ENCODE data around the gene PNMT.

PNMT gene

GRCh38 chr17:39658346-39658745 is 9.9 kb upstream of the PNMT start:
- DNase-seq, result no peak

GRCh38 chr17:39658760-39659159 is 9.5 kb upstream of the PNMT start:
- no peak for DNase-seq

GRCh38 chr17:39659279-39660010 is 8.8 kb upstream of the PNMT start:
- no peak for DNase-seq

DNA sequence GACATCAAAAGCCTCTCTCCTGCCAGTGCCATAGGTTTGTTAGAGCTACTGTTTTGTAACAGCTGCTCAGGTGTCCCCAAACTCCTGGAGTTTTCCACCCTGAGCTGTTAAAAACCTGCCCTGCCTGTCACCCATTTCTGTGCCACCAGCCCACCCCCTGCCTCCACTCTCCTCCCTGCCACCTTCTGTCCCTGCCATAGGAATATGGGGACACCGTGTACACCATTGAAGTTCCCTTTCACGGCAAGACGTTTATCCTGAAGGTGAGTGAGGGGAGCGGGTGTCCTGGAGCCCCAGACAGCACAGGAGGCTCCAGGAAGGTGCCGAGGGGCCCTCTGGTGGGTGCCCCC is 8.3 kb upstream of the PNMT start:
- no peak for DNase-seq

DNA sequence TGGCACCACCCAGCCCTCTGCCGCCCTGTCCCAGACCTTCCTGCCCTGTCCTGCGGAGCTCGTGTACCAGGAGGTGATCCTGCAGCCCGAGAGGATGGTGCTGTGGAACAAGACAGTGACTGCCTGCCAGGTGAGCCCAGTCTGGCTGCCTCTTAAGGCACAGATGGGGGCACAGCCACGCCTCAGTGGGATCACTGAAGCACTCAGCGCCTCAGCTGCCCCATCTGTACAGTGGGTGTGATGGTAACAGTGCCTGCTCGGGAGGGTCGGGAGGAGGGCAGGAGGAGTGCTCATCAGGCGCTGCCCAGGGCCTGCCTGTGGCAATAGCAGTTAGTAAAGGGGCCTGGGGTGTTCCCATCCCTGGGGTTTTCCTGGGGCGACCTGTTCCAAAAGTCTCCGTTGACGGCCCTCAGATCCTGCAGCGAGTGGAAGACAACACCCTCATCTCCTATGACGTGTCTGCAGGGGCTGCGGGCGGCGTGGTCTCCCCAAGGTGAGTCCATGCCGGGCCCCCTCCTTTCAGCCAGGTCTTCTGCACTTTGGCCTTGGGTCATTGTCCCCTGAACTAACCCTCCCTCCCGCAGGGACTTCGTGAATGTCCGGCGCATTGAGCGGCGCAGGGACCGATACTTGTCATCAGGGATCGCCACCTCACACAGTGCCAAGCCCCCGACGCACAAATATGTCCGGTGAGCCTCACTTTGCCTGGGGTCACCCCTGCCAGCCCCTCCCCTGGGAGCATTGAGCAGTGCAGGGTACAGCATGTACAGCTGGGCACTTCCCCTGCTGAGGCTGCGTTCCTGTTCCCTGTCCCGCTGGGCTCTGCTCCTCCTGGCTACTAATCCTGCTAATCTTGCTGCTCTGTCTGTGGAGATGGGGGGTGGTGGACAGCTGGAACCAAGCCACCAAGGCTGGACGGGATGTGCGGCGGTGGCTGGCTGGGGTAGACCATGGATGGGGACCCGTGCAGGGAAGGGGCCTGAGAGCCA is 7.6 kb upstream of the PNMT start:
- DNase-seq, result no peak

- no peak for DNase-seq
Measured at GRCh38 chr17:39661744-39662541, 6.3 kb upstream of the PNMT start.

- DNase-seq, result no peak
Measured at GRCh38 chr17:39662551-39663339, 5.5 kb upstream of the PNMT start.

GRCh38 chr17:39663340-39663687 is 4.9 kb upstream of the PNMT start:
- no peak for DNase-seq

GRCh38 chr17:39663688-39664580 is 4.3 kb upstream of the PNMT start:
- no peak for DNase-seq

DNA sequence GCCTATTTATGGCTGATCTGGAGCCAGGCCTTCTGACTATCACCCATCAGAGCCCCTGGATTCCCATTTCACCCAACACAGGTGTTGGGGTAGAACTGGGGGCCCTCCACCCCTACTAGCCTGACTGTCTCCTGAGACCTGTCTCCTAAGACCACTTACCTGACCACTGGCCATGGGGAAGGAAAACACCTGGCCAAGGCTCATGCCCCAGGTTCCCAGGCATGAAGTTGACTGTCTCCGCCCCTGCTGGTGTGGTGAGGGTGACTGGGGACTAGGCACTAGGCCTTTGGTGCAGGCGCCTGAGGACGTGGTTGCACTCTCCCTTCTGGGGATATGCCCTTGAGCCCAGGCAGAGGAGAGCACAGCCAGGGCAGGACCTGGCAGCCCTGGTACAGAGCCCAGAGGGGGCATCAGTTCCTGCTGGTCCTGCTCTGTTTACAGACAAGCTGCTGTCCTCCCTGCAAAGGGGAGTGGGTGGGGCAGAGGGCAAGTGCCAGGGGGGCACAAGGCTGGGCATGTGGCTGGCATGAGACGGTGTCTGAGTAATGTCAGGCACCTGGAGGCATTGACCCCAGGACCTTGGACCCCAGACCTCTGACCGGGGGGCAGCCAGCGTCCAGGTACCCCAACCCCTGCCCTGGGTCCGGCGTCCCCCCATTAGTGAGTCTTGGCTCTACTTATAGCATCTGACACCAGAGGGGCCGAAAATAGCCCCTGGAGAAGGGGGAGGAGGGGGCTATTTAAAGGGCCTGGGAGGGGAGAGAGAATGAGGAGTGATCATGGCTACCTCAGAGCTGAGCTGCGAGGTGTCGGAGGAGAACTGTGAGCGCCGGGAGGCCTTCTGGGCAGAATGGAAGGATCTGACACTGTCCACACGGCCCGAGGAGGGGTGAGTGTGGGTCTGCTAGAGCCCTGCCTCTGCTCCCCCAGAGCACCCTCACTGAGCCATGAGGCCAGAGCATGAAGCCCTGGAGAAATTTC is 3.4 kb upstream of the PNMT start, which contains the start of gene TCAP:
TCAP (plus strand) TSS at position 769 of the 981 bp plus-strand sequence; CDS start at position 780, 11 bp downstream.
- DNase-seq, result no peak

GRCh38 chr17:39665642-39666224 is 2.5 kb upstream of the PNMT start:
- no peak for DNase-seq

- DNase-seq, result no peak
Measured at GRCh38 chr17:39666231-39666600, 2.0 kb upstream of the PNMT start.

DNA sequence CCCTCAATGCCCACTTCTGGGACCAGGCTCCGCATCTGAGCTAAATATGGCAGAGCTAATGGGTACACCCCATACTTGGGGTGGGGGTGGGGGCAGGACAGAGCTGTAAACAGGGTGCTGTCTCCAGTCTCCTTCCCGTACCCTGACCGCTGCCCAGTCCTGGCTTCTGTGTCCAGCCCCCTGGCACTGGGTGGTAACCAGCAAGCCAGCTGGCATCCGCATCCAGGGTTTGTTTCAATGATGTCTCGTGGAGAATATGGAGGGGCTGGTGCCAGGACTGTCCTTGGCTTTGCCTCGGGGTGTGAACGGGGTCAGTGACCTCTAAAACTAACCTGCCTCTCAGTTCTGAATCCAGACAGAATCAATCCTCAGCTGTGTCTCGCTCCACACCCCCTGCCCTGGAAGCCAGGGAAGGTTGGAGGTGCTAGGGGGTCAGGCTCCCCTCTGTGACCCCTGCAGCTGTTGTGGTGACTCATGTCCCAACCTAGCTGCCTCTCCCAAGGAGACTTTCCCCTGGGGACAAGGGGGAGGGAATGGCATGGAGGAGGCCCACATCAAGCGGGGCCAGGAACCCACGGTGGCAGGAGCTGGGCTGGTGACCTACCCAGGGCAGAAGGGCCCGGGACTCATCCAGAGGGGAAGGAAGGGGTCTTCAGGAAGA is 1.5 kb upstream of the PNMT start:
- DNase-seq, result no peak

DNA sequence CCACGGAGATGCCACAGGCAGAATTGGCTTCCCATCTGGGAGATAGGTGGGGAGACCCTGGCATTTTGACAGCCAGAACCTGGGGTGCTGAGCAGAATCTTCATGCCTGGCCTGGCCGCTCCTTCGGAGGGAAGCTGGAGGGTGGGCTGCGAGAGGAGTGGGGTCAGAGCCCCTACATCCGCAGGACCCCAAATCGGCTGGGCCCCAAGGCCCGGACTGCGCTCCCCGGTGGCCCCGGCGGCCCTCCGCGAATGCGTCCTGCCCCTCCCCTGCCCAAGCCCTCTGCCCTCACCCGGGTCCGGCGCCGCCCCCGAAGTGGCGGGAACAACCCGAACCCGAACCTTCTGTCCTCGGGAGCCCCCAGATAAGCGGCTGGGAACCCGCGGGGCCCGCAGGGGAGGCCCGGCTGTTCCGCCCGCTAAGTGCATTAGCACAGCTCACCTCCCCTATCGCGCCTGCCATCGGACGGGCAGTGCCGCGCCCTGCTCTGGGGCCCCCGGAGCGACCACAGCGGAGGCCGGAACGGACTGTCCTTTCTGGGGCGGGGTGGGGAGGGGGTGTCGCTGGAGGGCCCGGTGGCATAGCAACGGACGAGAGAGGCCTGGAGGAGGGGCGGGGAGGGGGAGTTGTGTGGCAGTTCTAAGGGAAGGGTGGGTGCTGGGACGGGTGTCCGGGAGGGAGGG is 850 bp upstream of the PNMT start:
- no peak for DNase-seq

- DNase-seq, result no peak
Measured at GRCh38 chr17:39669897-39670735, 1.9 kb downstream of the PNMT start.

- DNase-seq, result no peak
Measured at GRCh38 chr17:39670746-39671145, 2.5 kb downstream of the PNMT start.
